Fibroblast of skin of back (primary cell): Measurements from ENCODE around the gene DRGX.

Source experiments
- DNase-seq: peaks from one replicate; pipeline ENCODE4 v3.0.0-alpha.2; 2013

The DRGX gene

GRCh38 chr10:49407552-49408137 lies 11.8 kb upstream of the DRGX start:
- DNase-seq: peak; percentile 67

DNA sequence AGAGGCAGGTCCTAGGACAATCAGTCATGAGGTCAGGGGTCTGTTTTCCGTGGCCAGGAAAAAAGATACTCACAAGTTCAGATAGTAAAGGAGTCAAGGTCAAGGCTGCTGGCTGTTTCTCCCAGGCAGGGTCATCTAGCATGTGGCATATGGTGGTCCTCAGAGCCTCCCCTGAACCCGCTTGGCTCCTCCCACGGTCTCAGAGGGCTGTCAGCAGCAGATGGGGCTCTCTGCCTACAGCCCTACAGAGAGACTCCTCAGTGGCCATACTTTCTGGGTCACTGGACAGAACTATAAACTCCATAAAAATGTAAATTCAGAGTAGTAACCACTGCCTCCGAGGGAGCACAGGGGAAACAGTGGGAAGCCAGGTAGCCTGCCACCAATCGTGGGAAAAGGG lies 11.3 kb upstream of the DRGX start:
- DNase-seq: no peak

GRCh38 chr10:49404321-49404878 lies 8.5 kb upstream of the DRGX start:
- DNase-seq: no peak

DNA sequence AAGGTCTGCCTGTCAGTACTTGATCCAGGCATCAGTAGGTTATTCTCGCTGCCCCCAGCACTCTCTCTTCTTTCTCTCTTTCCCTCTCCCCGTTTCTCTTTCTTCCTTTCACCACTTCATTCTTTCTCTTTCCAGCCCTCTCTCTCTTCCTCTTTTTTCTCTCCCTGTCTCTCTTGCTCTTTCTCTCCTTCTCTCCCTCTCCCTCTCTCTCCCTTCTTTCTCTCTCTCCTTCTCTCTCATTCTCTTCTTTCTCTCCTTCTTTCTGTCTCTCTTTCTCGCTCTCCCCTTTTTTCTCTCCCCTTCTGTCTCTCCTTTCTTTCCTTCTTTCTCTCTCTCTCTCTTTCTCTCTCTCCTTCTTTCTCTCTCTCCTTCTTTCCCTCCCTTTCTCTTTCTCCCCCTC lies 7.5 kb upstream of the DRGX start:
- DNase-seq: no peak

DNA sequence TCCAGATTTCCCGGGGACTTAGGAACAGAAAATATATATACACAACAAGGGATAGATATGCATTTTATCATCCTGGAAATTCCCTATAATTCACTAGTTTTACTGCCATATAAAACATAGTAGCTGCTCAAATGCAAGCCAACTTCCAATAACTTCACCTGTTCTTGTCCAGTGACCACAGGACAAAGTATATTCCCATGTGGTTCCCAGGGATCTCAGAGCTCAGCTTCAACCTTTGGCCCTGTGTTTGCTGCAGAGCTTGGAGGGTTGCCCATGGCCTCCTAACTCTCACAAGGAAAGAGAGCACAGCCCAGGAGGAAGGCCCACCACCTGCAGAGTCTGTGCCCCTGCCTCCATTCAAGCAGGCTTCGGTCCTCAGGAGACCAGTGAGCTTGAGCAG lies 4.5 kb upstream of the DRGX start:
- no peak for DNase-seq

DNA sequence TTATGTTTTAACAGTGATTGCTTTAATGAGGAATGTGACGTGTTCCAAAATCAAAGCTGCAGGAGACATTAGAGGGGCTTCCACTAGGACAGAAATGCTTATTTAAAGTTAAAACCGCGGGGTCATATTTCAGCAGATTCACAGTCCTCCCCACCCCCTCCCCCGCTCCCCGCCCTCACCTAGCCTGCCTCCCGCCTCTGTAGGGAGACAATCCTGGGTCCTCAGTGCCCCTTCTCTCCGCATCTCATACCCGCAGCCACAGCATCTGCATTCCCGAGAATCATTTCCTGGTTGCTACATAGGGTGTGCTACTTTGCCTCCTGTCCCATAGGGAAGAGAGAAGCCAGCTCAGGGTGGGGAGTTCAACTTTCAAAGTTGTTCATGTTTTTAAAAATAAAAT lies 3.1 kb upstream of the DRGX start:
- no peak for DNase-seq

DNA sequence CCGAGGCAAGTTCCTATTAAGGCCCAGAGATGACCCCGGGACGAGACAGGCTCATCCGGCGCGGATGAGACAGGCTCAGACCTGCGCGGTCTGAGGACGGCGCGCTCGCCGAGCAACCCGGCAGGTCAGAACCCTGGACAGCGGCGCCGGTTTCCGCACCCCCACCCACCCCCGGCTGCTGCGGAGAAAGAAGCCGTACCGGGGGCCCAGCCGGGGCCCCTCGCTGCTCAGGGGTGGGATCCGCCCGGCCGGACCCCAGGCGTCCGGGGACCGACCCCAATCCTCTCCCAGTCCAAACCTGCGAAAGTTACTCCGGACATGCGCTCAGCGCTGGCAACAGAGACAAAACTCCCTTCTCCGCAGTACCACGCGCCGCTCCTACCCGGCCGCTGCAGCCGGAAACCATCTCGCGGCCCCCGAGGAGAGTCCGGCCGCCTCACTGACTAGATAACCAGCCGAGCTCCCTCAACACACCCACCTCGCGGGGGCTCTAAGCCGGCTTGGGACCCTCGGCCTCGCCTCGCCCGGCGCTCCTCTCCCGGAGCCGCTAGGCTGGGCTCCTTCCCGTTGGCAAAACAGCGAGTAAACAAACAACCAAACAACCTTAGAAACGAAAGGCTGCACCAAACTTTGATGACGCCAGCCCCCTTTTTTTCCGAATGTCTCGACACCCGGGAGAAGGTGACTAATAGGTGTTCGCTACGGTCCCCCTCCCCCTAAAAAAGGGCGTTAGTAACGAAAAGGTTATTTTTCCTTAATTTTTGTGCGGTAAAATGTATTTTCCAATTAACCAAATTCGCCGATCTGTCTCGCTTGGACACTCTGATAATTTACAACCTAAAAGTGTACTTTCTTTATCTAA lies 2.3 kb upstream of the DRGX start:
- DNase-seq: peak; percentile 43

GRCh38 chr10:49397036-49397999 lies 1.4 kb upstream of the DRGX start:
- DNase-seq: no peak

GRCh38 chr10:49396666-49396999 lies 744 bp upstream of the DRGX start:
- no peak for DNase-seq

- DNase-seq: no peak
Measured at GRCh38 chr10:49394933-49395740, 752 bp downstream of the DRGX start.

DNA sequence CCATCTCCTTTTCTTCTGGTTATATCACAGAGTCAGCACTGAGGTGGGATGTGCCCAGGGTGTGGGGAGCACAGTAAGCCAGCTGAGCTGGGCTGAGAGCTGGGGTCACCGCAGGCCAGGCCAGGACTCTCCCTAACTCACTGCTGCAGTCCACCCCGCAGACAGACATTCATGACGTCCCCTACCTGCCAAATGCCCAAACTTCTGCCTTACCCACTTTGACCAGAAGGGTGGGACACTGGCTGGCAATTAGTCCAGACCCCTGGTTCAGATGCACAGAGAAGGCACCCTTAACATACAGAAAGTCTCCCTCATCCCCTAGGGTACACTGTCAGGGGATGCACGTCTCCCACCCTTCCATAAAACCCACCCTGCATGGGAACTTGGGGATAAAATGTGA lies 2.1 kb downstream of the DRGX start:
- no peak for DNase-seq

GRCh38 chr10:49393301-49393700 lies 2.6 kb downstream of the DRGX start:
- DNase-seq: no peak

- no peak for DNase-seq
Measured at GRCh38 chr10:49389361-49389933, 6.4 kb downstream of the DRGX start.

- DNase-seq: no peak
Measured at GRCh38 chr10:49388161-49388560, 7.7 kb downstream of the DRGX start.

DNA sequence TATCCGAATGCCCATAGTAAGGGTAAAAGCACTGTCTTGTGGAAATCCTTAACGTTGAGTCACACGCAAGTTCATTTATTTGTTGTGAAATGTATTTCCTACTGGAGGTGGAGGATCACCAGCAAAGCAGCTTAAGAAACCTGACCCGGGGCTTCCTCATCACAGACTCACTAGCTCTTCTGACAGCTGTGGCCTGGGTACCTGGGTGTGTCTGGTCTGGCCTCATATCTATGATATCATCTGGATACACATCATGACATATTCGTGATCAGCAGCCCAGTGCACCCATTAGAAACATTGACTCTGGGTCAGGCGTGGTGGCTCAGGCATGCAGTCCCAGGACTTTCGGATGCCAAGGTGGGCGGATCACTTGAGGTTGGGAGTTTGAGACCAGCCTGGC lies 8.8 kb downstream of the DRGX start:
- DNase-seq: peak; percentile 48

DNA sequence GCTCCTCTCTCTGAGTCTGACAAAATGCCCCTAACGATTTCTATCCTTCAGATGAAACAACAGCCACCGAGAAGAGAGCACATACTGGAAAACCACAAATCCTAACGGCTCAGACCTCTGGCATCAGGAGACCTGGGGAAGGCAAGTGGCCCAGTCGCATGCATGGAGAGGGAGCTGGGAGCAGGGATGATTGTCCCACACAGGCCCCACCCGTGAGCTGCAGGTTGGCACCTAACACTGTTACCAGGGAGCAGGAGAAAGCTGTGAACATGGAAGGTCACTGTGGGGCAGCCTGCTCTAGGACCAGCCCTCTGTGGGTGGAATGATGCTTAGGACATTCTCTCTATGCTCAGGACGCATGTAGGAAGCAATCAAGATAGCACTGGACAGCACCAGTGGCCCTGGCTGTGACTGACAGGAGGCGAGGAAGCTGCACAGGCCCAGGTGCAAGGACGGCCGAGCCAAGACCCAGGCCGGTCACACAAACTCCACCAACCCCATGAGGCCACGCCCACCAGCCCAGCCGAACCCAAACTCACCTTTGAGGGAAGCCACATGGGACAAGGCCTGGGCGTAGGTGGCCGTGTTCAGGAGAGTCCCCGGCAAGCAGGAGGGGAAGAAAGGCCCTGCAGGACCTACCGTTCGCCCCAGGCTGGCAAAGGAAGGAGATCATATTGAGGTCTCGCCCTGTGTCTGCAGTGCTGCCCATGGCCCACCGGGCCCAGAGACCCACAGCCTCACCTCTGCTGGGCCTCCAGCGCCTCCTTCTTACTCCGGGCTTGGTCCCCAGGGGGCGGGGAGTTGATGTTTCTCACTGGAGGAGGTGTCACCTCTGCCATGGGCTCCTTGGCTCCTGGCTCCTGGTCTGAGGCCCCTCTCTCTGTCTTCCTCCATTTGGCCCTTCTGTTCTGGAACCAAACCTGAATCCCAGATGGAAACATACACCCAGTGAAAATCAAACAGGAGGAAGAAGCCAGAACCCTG lies 9.7 kb downstream of the DRGX start:
- DNase-seq: no peak

DNA sequence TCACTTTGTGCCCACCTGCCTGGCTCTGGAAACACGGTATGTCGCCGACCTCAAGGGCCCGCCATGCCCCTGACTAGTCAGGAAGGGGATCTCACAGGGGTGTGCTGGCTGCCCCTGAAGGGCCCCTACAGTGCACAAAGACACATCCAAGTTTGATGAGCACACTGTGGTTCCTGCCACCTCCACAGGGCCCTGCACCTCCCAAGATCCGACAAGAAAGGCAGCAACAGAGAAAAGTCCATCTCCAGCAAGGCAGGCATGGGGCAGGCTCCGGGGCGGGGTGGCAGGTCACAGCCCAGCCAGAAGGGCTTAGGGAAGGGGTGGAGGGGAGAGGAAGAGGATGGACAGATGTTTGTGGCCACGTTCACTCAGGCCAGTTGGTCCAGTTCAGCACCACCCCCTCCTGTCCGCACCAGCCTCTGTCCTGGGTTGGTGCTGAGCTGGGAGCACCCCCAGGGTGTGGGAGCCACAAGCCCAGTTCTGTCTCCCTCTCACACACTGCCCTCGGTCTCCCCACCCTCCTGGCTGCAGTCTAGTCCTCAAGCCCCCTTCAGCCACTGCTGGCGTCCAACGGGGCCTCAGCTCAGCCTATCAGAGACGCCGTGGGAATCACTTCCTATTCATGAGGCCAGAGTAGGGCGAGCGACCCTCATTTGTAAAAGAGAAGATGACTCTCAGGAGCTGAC lies 11.5 kb downstream of the DRGX start:
- no peak for DNase-seq

DNA sequence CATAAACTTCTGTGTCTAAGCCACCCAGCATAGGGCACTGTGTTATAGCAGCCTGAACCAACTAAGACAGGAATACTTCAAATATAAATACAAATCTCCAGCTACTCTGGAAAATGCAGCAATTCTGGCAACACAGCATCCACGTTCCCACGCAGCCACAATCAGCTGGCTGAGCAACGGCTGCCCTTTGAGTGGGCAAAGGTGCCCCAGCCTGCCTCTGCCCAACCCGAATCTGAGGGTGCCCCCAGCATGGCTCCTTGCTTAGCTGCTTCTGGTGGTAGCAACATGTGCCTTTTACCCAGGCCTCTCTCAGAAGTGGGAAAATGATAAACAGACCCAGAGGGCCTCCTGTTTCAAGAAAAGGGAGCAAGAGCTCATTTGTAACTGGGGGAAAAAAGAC lies 12.0 kb downstream of the DRGX start:
- DNase-seq: no peak

DNA sequence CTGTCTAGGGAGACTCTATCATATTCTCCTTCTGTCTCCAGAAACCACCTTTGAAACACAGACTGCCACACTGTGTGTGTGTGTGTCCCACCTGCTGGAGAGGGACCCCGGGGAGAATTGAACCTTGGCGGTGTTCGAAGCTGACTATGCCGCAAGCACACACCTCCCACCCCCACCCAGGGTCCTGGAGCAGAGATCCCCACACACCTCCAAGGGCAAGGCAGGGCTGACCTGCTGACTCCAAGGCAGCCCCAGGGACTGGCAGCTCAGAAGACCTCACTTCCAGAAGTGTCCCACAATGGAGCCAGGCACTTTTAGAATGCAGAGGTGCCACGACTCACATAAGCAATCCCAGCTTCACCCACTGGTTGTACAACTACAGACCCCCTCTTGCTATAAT lies 13.1 kb downstream of the DRGX start:
- DNase-seq: no peak

- DNase-seq: no peak
Measured at GRCh38 chr10:49382226-49382625, 13.7 kb downstream of the DRGX start.
